SK-N-SH treated with all-trans-retinoic acid at 6 μM for 48 hours (cell line): ENCODE results near the gene KIF17.

Source experiments
- SNAI2 ChIP-seq: fragments of 250-450 bp; sonication (Bioruptor Pico); IDR thresholded peaks from 2 replicates; pipeline ENCODE4 v1.5.0; 2020; ENCODE audit warnings: mild to moderate bottlenecking, moderate library complexity
- TF ChIP-seq, protein P1 (sequence below): fragments of 250-450 bp; sonication (Bioruptor Pico); IDR thresholded peaks from 2 replicates; pipeline ENCODE4 v1.5.1; 2020; ENCODE audit warnings: low read depth, mild to moderate bottlenecking, moderate library complexity

DNA sequence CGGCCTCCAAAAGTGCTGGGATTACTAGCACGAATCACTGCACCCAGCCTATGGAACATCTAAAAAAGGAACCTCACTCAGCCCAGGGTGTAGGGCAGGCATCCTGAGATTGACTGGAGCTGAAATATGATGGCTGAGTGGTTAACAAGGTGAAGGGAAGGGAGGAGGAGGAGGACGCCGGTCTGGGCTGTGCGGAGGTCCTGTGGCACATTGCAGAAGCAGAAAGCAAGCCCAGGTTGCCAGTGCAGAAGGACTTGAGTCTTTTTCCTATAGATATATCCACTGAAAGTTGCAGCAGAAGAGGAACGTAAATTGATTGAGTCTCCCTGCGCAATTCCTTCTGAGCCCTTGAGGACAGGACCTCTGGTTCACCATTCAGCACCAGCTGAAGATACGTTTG lies 1.5 kb upstream of the KIF17 start:
- TF ChIP-seq, protein P1, sequence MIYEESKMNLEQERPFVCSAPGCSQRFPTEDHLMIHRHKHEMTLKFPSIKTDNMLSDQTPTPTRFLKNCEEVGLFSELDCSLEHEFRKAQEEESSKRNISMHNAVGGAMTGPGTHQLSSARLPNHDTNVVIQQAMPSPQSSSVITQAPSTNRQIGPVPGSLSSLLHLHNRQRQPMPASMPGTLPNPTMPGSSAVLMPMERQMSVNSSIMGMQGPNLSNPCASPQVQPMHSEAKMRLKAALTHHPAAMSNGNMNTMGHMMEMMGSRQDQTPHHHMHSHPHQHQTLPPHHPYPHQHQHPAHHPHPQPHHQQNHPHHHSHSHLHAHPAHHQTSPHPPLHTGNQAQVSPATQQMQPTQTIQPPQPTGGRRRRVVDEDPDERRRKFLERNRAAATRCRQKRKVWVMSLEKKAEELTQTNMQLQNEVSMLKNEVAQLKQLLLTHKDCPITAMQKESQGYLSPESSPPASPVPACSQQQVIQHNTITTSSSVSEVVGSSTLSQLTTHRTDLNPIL (CRISPR knock-in tag) = no peak
- TF ChIP-seq SNAI2 (CRISPR knock-in tag) = no peak
